GM12878 (cell line): Measurements from ENCODE around the gene ATP6V0C. TPM values are rescaled to one million over a fixed set of nuclear protein-coding genes. Genes with fewer than 3 reads are reported as not detected.

Experiments used
- ATF7 ChIP-seq: fragments of 450-650 bp; IDR thresholded peaks from 2 replicates; pipeline ENCODE4 v1.6.1; 2016; ENCODE audit warnings: low read depth, mild to moderate bottlenecking
- BACH1 ChIP-seq: fragments of 450-650 bp; IDR thresholded peaks from 2 replicates; pipeline ENCODE4 v1.6.1; 2017; ENCODE audit warnings: mild to moderate bottlenecking, borderline replicate concordance
- BHLHE40 ChIP-seq, 2 experiments: fragments of 450-650 bp in 1 of 2; IDR thresholded peaks; 2 replicates each; pipeline ENCODE4 v1.6.1; 2011 to 2017; ENCODE audit warnings: low read depth in 2 of 2, borderline replicate concordance in 1 of 2, improper control_type of control experiment in 1 of 2, low read length in 1 of 2, mild to moderate bottlenecking in 1 of 2
- DPF2 ChIP-seq: fragments of 450-650 bp; IDR thresholded peaks from 2 replicates; pipeline ENCODE4 v1.6.1; 2017; ENCODE audit warnings: mild to moderate bottlenecking
- IKZF1 ChIP-seq: fragments of 450-650 bp; conservative IDR thresholded peaks from 2 replicates; pipeline ENCODE4 v1.6.1; 2017; ENCODE audit warnings: antibody characterized with exemption, mild to moderate bottlenecking
- LARP7 ChIP-seq: fragments of 450-650 bp; IDR thresholded peaks from 2 replicates; pipeline ENCODE4 v1.6.1; 2017; ENCODE audit warnings: mild to moderate bottlenecking
- MAX ChIP-seq: IDR thresholded peaks from 2 replicates; pipeline ENCODE4 v1.6.1; 2012; ENCODE audit warnings: low read depth, low read length, improper control_type of control experiment
- MXI1 ChIP-seq: fragments of 150-350 bp; IDR thresholded peaks from 2 replicates; pipeline ENCODE4 v1.6.1; 2011; ENCODE audit warnings: low read depth, mild to moderate bottlenecking, inconsistent platforms, low read length, improper control_type of control experiment
- NR2C2 ChIP-seq: IDR thresholded peaks from 2 replicates; pipeline ENCODE4 v1.6.1; 2011; ENCODE audit warnings: borderline replicate concordance, low read depth; ENCODE audit not compliant: control insufficient read depth, insufficient read length
- NRF1 ChIP-seq: conservative IDR thresholded peaks from 2 replicates; pipeline ENCODE4 v1.6.1; 2011; ENCODE audit warnings: mild to moderate bottlenecking, low read depth, low read length, improper control_type of control experiment
- POU2F2 ChIP-seq: IDR thresholded peaks from 3 replicates; pipeline ENCODE4 v1.6.1; 2011; ENCODE audit warnings: low read depth, mild to moderate bottlenecking, low read length, borderline replicate concordance
- RAD21 ChIP-seq: IDR thresholded peaks from 2 replicates; pipeline ENCODE4 v1.6.1; 2011; ENCODE audit warnings: mild to moderate bottlenecking, low read depth, low read length, moderate library complexity; ENCODE audit not compliant: insufficient read depth
- USF1 ChIP-seq: IDR thresholded peaks from 2 replicates; pipeline ENCODE4 v1.6.1; 2011; ENCODE audit warnings: borderline replicate concordance, low read depth, mild to moderate bottlenecking, moderate library complexity, mixed read lengths, low read length; ENCODE audit not compliant: insufficient read depth; ENCODE audit errors: extremely low read length
- USF2 ChIP-seq: IDR thresholded peaks from 2 replicates; pipeline ENCODE4 v1.6.1; 2011; ENCODE audit warnings: low read depth, low read length, improper control_type of control experiment, borderline replicate concordance
- YBX1 ChIP-seq: fragments of 450-650 bp; IDR thresholded peaks from 2 replicates; pipeline ENCODE4 v1.6.1; 2016; ENCODE audit warnings: antibody characterized with exemption
- YY1 ChIP-seq: IDR thresholded peaks from 2 replicates; pipeline ENCODE4 v1.6.1; 2011; ENCODE audit warnings: low read depth, mild to moderate bottlenecking, low read length
- ZBED1 ChIP-seq: IDR thresholded peaks from 2 replicates; pipeline ENCODE4 v1.6.1; 2016; ENCODE audit warnings: borderline replicate concordance
- ZNF622 ChIP-seq: fragments of 450-650 bp; IDR thresholded peaks from 2 replicates; pipeline ENCODE4 v1.6.1; 2017; ENCODE audit warnings: mild to moderate bottlenecking, inconsistent platforms
- polyA plus RNA-seq, 11 experiments: library from polyadenylated mRNA; depleted of rRNA in 4 of 11; unstranded in 6 of 11; stranded (reverse) in 5 of 11; fragments of >200 nt; fragmentation: Nextera tagmentation in 4 of 11; fragmentation: Illumina TruSeq in 1 of 11; extraction: Ambion mirVana in 4 of 11; extraction: Trizol in 1 of 11; gene quantifications; 1 replicate in 1 of 11; 2 replicates in 10 of 11; pipeline versions ENCODE4 v1.2.1 to v1.2.3, GENCODE V29; 2011 to 2016; ENCODE audit warnings: inconsistent platforms in 2 of 11, missing spikeins in 2 of 11, low read depth in 1 of 11
- total RNA-seq, 4 experiments: library from RNA; depleted of rRNA in 3 of 4; stranded (reverse); fragments of >200 nt in 3 of 4; fragmentation: Illumina TruSeq in 1 of 4; extraction: Trizol in 1 of 4; gene quantifications; 2 replicates each; pipeline versions ENCODE4 v1.2.1 to v1.2.3, GENCODE V29; 2013 to 2021
- TF ChIP-seq, protein P1 (sequence below): IDR thresholded peaks from 2 replicates; pipeline ENCODE4 v1.6.1; 2011; ENCODE audit warnings: borderline replicate concordance, low read depth, mild to moderate bottlenecking, moderate library complexity, low read length; ENCODE audit not compliant: insufficient read depth, poor library complexity, severe bottlenecking

ATP6V0C gene
- total and polyA plus RNA-seq, 10 of the 15 experiments (the other 5 are each of a cell fraction or from before 2014, with no cell fraction given) = 2.4 to 135 (median 18.4) TPM

GRCh38 chr16:2531696-2532493 is 18.1 kb downstream of the ATP6V0C start (continued):
- peak; percentile 89; the same call in 1 of the 2 replicates for TF ChIP-seq MAX
- peak; percentile 43; the same call in 1 of the 2 replicates for TF ChIP-seq IKZF1
- TF ChIP-seq RAD21 = no peak
- peak; percentile 7; the same call in 1 of the 2 replicates for TF ChIP-seq YY1
- no peak for TF ChIP-seq YBX1
- no peak for TF ChIP-seq ZBED1
- peak; percentile 78 for TF ChIP-seq NRF1
- TF ChIP-seq POU2F2 = 0 out of 3 replicates have a peak, but pooled peaks have one; percentile 40
- peak; percentile 38 for TF ChIP-seq USF2
- TF ChIP-seq DPF2 = no peak
- peak; percentile 60 for TF ChIP-seq USF1
- peak; percentile 27; the same call in 1 of the 2 replicates for TF ChIP-seq ATF7
- TF ChIP-seq MXI1 = peak; percentile 80
- TF ChIP-seq NR2C2 = no peak
- TF ChIP-seq, protein P1, sequence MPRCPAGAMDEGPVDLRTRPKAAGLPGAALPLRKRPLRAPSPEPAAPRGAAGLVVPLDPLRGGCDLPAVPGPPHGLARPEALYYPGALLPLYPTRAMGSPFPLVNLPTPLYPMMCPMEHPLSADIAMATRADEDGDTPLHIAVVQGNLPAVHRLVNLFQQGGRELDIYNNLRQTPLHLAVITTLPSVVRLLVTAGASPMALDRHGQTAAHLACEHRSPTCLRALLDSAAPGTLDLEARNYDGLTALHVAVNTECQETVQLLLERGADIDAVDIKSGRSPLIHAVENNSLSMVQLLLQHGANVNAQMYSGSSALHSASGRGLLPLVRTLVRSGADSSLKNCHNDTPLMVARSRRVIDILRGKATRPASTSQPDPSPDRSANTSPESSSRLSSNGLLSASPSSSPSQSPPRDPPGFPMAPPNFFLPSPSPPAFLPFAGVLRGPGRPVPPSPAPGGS = peak; percentile 68
- no peak for TF ChIP-seq ZNF622
- peak; percentile 48; the same call in 1 of the 2 replicates for TF ChIP-seq BACH1
- TF ChIP-seq LARP7 = peak; percentile 52; the same call in 1 of the 2 replicates
- TF ChIP-seq BHLHE40 (IDR thresholded peaks at IDR 0.05; ENCODE audit: borderline replicate concordance in 1 of 2, low read depth in 2 of 2, low read length in 1 of 2) = peak; percentile 97 to 99
